BE2C (cell line): ENCODE measurements around the gene LAMC1.

Source experiments
- DNase-seq: peaks from one replicate; pipeline ENCODE4 v3.0.0-alpha.2; 2020
- H3K27me3 ChIP-seq: fragments of 250-450 bp; sonication (Bioruptor Pico); 2 replicates; pipeline ENCODE4 v1.5.1; 2020; ENCODE audit warnings: mild to moderate bottlenecking
- H3K36me3 ChIP-seq: fragments of 250-450 bp; sonication (Bioruptor Pico); 2 replicates; pipeline ENCODE4 v1.5.1; 2020; ENCODE audit warnings: mild to moderate bottlenecking
- H3K4me1 ChIP-seq: fragments of 250-450 bp; sonication (Bioruptor Pico); 2 replicates; pipeline ENCODE4 v1.5.1; 2020
- H3K4me3 ChIP-seq: 2 replicates; pipeline ENCODE4 v1.5.1; 2011; ENCODE audit warnings: low read depth, low read length
- H3K9me3 ChIP-seq: fragments of 250-450 bp; sonication (Bioruptor Pico); 2 replicates; pipeline ENCODE4 v1.5.1; 2020
- TF ChIP-seq, protein P1 (sequence below): IDR thresholded peaks from 2 replicates; pipeline ENCODE4 v1.5.1; 2012; ENCODE audit warnings: mild to moderate bottlenecking, low read depth, low read length

Gene LAMC1

DNA sequence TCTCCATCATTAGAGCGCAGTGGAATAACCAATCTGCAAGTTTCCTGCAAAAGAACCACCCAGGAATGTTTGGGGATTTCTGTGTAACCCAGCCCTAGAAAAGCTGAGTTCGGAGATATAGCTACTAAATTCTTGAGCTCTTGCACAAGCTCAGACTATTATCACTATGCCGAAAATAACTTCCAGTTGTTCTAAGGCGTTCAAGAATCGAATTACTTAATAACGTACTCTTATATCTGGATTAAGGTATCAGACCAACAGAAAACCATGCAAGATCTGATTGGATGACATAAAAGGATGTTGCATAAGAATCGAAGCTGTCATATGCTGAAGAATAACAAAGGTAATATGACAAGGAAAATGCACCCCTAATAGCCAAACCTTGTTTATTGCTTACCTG is 155.3 kb downstream of the LAMC1 start:
- no peaks in the 10 kb centered on the region for H3K27me3 ChIP-seq
- no peaks in the 10 kb centered on the region for H3K9me3 ChIP-seq
- TF ChIP-seq, protein P1, sequence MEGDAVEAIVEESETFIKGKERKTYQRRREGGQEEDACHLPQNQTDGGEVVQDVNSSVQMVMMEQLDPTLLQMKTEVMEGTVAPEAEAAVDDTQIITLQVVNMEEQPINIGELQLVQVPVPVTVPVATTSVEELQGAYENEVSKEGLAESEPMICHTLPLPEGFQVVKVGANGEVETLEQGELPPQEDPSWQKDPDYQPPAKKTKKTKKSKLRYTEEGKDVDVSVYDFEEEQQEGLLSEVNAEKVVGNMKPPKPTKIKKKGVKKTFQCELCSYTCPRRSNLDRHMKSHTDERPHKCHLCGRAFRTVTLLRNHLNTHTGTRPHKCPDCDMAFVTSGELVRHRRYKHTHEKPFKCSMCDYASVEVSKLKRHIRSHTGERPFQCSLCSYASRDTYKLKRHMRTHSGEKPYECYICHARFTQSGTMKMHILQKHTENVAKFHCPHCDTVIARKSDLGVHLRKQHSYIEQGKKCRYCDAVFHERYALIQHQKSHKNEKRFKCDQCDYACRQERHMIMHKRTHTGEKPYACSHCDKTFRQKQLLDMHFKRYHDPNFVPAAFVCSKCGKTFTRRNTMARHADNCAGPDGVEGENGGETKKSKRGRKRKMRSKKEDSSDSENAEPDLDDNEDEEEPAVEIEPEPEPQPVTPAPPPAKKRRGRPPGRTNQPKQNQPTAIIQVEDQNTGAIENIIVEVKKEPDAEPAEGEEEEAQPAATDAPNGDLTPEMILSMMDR = no peak
- H3K4me1 ChIP-seq = peaks cover 6% of the 10 kb centered on the region
- no peak overlapping the region for H3K4me3 ChIP-seq
- no peak for DNase-seq
- no peaks in the 10 kb centered on the region for H3K36me3 ChIP-seq

DNA sequence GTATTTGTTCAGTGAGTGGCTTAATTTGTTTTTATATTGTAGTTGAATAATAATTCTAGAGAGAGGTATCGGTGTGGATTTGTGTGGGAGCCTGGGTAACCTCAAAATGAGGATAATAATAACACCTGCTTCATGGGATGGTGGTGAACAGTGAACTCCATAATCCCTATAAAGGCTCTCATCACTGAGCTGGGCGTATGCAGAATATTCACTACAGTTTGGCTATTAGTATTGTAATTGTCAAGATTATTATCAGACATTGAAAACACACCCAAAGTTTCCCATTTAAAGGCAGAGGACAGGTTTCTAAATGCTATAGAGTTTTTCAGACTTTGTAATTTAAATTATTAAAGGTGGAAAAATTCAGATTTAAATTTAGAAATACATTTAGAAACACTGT is 155.8 kb downstream of the LAMC1 start:
- Histone ChIP-seq H3K4me3 (no peak overlapping the region), H3K4me1 (peaks cover 6% of the 10 kb centered on the region), H3K36me3 (no peaks in the 10 kb centered on the region), H3K9me3 (no peaks in the 10 kb centered on the region), H3K27me3 (no peaks in the 10 kb centered on the region)
- TF ChIP-seq, protein P1 = no peak
- DNase-seq = no peak

DNA sequence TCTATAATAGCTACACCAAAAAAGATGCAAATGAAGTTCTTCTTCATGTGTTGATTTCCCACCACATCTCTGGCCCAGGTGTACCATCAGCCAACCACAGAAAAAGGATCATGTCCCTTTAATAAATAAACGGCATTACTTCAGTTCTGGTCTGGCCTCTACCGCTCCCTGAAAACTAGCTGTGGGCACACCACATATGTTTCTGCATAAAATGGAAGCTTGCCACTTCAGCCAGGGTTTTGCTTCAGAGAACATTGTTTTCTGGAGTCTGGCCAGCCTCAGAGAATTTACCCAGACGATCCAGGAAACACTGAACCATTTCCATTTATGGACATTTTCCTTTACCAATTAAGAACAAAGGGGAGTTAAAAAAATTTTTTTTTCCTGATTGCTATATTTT is 157.0 kb downstream of the LAMC1 start:
- no peaks in the 10 kb centered on the region for H3K36me3 ChIP-seq
- H3K4me1 ChIP-seq = peaks cover 6% of the 10 kb centered on the region
- H3K27me3 ChIP-seq = no peaks in the 10 kb centered on the region
- no peaks in the 10 kb centered on the region for H3K9me3 ChIP-seq
- DNase-seq = peak; percentile 21
- no peak overlapping the region for H3K4me3 ChIP-seq
- TF ChIP-seq, protein P1 = no peak

DNA sequence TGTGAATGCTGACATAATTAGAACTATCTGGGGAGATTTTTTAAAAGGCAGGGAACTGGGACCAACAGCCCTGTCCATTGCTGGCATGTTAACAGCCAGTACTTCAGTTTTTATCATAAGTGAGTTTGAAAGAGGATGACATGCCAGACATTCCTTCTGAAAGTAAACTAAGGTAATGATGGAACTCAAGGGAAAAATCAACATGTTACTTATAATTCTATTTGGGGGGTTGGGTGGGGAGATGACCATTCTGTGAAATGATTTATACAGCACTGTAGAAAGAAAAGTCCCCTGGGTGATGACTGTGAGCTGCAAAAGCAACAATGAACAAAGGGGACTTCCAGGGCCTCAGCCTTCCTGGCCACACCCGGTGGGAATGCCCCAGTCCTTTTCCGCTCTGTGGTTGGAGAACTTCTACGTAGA is 157.4 kb downstream of the LAMC1 start:
- H3K27me3 ChIP-seq = no peaks in the 10 kb centered on the region
- H3K36me3 ChIP-seq = no peaks in the 10 kb centered on the region
- H3K4me3 ChIP-seq = no peak overlapping the region
- H3K4me1 ChIP-seq = peaks cover 6% of the 10 kb centered on the region
- no peak for DNase-seq
- TF ChIP-seq, protein P1 = no peak
- no peaks in the 10 kb centered on the region for H3K9me3 ChIP-seq

DNA sequence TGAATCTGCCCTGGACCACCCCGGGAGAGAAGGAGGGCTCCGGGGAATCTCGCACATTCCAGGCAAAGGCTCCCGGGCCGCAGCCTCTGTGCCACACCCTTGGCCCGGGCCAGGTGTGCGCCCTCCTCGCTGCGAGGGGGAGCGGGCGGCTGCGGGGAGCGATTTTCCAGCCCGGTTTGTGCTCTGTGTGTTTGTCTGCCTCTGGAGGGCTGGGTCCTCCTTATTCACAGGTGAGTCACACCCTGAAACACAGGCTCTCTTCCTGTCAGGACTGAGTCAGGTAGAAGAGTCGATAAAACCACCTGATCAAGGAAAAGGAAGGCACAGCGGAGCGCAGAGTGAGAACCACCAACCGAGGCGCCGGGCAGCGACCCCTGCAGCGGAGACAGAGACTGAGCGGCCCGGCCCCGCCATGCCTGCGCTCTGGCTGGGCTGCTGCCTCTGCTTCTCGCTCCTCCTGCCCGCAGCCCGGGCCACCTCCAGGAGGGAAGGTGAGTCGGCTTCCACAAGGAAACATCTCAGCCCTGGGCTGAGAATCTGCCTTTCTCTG is 162.8 kb downstream of the LAMC1 start, which contains the start of gene LAMC2:
TSS of gene LAMC2 (plus strand) at position 324 of the 550 bp plus-strand sequence. CDS start at position 413, 89 bp downstream.
- Histone ChIP-seq H3K27me3 (no peaks in the 10 kb centered on the region), H3K4me1 (peaks cover 2% of the 10 kb centered on the region; the same call in 1 of the 2 replicates), H3K36me3 (no peaks in the 10 kb centered on the region), H3K4me3 (peak within 1 kb of the TSS; percentile 52), H3K9me3 (no peaks in the 10 kb centered on the region)
- peak; percentile 44 for DNase-seq
- TF ChIP-seq, protein P1 = peak; percentile 28

DNA sequence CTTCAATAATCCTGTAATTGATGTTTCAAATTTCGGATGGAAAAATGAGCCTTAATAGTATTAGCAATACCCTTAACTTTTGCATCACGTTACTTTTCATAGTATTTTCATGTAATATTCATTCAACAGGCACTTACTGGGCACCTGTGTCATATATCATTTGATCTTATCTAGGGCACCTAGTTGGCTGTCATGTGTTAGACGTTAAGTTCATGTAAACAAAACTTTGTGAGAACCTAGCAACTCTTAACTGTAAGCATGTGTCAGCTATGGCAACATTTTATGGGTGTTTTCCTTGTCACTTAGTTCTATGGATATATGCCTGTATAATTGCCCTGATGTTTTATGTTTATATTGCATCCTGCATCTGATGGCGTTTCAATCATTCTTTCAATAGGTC is 163.6 kb downstream of the LAMC1 start:
- H3K4me3 ChIP-seq = no peak overlapping the region
- H3K36me3 ChIP-seq = no peaks in the 10 kb centered on the region
- H3K4me1 ChIP-seq = no peaks in the 10 kb centered on the region
- H3K9me3 ChIP-seq = no peaks in the 10 kb centered on the region
- H3K27me3 ChIP-seq = no peaks in the 10 kb centered on the region
- TF ChIP-seq, protein P1 = no peak
- no peak for DNase-seq
